ENCODE results near the gene PROSER3. TPM values are rescaled to one million over a fixed set of nuclear protein-coding genes. Genes with fewer than 3 reads are reported as not detected.
A peak's percentile ranks its signal among the peaks of the same experiment; 100 is the strongest.

PROSER3 gene
- total RNA-seq, 4 donors from 2014 or later = 3.7 to 9.7 (median 8.6) TPM

DNA sequence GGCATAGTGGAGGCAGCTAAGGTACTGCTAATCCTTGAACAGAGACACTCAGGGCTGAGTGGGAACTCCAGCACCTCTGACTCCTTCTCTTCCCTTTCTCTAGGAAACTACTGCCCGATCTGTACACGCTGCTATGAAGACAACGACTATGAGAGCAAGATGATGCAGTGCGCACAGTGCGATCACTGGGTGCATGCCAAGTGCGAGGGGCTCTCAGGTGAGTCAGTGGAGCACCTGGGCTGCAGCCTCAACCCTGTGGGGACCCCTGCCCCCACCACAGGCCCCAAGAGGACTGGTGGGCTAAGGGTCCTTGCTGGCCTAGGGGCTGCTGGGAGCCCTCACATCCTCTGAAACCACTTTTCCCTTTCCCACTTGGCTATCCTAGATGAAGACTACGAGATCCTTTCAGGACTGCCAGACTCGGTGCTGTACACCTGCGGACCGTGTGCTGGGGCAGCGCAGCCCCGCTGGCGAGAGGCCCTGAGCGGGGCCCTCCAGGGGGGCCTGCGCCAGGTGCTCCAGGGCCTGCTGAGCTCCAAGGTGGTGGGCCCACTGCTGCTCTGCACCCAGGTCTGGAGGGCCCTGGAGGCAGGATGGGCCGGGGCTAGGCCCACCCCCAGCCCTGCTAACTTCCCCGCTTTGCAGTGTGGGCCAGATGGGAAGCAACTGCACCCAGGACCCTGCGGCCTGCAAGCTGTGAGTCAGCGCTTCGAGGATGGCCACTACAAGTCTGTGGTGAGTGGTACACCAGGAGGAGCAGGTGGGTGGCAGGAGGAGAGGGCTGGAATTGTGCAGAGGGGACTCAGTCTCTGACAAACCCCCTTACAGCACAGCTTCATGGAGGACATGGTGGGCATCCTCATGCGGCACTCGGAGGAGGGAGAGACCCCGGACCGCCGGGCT is 30.7 kb upstream of the PROSER3 start:
- no peak overlapping the region for H3K27ac ChIP-seq
- 95 to 96% methylated on average over 11 of the region's 25 CpGs for WGBS, 2 donors
- H3K27me3 ChIP-seq = no peaks in the 10 kb centered on the region
- peaks cover 0 to 20% (median 8%) of the 10 kb centered on the region in 3 donors for H3K4me1 ChIP-seq
- H3K9me3 ChIP-seq = no peaks in the 10 kb centered on the region
- no peak for DNase-seq
- TF ChIP-seq, protein P1, sequence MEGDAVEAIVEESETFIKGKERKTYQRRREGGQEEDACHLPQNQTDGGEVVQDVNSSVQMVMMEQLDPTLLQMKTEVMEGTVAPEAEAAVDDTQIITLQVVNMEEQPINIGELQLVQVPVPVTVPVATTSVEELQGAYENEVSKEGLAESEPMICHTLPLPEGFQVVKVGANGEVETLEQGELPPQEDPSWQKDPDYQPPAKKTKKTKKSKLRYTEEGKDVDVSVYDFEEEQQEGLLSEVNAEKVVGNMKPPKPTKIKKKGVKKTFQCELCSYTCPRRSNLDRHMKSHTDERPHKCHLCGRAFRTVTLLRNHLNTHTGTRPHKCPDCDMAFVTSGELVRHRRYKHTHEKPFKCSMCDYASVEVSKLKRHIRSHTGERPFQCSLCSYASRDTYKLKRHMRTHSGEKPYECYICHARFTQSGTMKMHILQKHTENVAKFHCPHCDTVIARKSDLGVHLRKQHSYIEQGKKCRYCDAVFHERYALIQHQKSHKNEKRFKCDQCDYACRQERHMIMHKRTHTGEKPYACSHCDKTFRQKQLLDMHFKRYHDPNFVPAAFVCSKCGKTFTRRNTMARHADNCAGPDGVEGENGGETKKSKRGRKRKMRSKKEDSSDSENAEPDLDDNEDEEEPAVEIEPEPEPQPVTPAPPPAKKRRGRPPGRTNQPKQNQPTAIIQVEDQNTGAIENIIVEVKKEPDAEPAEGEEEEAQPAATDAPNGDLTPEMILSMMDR (IDR thresholded peaks at IDR 0.05) = no peak
- TF ChIP-seq POLR2A (IDR thresholded peaks at IDR 0.05) = no peak
- intact Hi-C loops (cut with DNase I) = no loop called here
- H3K4me3 ChIP-seq = no peak overlapping the region
- peaks cover 87 to 100% (median 91%) of the 10 kb centered on the region in 3 donors for H3K36me3 ChIP-seq

DNA sequence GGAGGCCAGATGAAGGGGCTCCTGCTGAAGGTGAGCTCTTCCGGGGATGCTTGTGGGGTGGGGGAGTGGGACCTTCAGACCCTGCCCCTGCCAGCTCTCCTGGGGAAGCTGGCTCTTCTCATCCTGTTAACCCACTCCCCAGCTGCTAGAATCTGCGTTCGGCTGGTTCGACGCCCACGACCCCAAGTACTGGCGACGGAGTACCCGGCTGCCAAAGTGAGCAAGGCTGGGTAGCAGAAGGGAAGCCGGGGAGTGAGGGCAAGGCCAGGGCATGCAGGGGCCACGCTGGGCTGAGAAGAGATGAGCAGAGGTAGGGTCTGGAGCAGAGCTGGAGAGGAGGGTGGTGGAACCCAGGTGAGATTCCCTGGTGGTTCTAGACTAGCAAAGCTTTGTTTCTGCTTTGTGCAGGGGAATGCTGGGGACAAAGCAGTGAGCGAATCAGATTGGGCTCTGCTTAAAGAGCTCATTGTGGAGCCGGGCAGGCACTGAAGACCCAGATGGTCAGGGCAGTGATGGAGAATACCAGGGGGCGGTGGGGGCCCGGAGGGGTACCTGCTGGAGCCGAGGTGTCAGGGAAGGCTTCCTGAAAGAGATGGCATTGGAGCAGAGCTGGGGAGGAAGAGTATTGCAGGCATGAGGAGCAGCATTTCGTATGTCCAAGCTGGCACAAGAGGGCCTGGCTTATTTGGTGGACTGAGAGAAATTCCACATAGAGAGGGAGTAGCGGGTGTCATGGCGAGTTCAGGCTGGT is 29.8 kb upstream of the PROSER3 start:
- no peak for DNase-seq
- no peak for TF ChIP-seq POLR2A (IDR thresholded peaks at IDR 0.05)
- TF ChIP-seq, protein P1 (IDR thresholded peaks at IDR 0.05) = no peak
- WGBS, 2 donors = 94 to 96% methylated on average over 7 to 15 of the region's 19 CpGs
- H3K36me3 ChIP-seq = peaks cover 88 to 100% (median 91%) of the 10 kb centered on the region in 3 donors
- no peak overlapping the region for H3K4me3 ChIP-seq
- no peak overlapping the region for H3K27ac ChIP-seq
- intact Hi-C loops (cut with DNase I) = no loop called here
- no peaks in the 10 kb centered on the region for H3K9me3 ChIP-seq
- H3K27me3 ChIP-seq = no peaks in the 10 kb centered on the region
- peaks cover 0 to 20% (median 8%) of the 10 kb centered on the region in 3 donors for H3K4me1 ChIP-seq

DNA sequence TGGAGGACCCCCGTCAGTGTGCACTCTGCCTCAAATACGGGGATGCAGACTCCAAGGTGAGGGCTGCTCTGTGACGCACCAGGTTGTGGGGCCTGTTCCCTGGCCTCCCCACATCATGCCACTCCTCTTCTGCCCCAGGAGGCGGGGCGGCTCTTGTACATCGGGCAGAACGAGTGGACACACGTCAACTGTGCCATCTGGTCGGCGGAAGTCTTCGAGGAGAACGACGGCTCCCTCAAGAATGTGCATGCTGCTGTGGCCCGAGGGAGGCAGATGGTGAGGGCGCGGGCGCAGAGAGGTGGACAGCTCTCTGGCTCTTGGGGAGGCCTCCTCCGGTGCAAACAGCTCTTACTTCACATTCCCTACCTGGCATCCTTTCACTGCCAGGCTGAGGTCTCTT is 29.0 kb upstream of the PROSER3 start:
- TF ChIP-seq, protein P1 (IDR thresholded peaks at IDR 0.05) = no peak
- no peak for TF ChIP-seq POLR2A (IDR thresholded peaks at IDR 0.05)

DNA sequence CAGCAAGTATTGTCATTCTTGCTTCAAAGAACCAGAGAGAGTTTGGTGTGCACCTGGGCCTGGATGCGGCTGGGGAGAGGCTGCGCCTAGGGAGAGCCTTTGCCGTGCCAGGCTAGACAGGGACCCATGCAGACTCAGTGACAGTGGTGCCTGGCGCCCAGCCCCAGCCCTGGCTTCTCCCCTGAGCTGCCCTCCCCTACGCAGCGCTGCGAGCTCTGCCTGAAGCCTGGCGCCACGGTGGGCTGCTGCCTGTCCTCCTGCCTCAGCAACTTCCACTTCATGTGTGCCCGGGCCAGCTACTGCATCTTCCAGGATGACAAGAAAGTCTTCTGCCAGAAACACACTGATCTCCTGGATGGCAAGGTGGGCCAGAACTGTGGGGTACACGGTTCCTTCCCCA is 28.2 kb upstream of the PROSER3 start:
- WGBS, 2 donors = 44 to 88% methylated on average over 1 to 5 of the region's 11 CpGs
- peaks cover 0 to 20% (median 8%) of the 10 kb centered on the region in 3 donors for H3K4me1 ChIP-seq
- no peak overlapping the region for H3K4me3 ChIP-seq
- no peaks in the 10 kb centered on the region for H3K9me3 ChIP-seq
- no peak for DNase-seq
- intact Hi-C loops (cut with DNase I) = no loop called here
- no peak for TF ChIP-seq POLR2A (IDR thresholded peaks at IDR 0.05)
- TF ChIP-seq, protein P1 (IDR thresholded peaks at IDR 0.05) = no peak
- no peaks in the 10 kb centered on the region for H3K27me3 ChIP-seq
- peaks cover 85 to 100% (median 88%) of the 10 kb centered on the region in 3 donors for H3K36me3 ChIP-seq
- H3K27ac ChIP-seq = peak overlapping the region in 1 of 4 donors; percentile 28

More for the DNA sequence above, 29.0 kb upstream of the PROSER3 start:
- Histone ChIP-seq H3K9me3 (no peaks in the 10 kb centered on the region), H3K4me3 (no peak overlapping the region), H3K27me3 (no peaks in the 10 kb centered on the region), H3K36me3 (peaks cover 86 to 100% (median 90%) of the 10 kb centered on the region in 3 donors), H3K27ac (no peak overlapping the region), H3K4me1 (peaks cover 0 to 20% (median 8%) of the 10 kb centered on the region in 3 donors)
- WGBS, 2 donors = 67 to 97% methylated on average over 6 to 10 of the region's 18 CpGs
- DNase-seq = no peak
- intact Hi-C loops (cut with DNase I) = no loop called here
